K562 (cell line): Measurements from ENCODE around the gene STX11. TPM values are rescaled to one million over a fixed set of nuclear protein-coding genes. Genes with fewer than 3 reads are reported as not detected.

Source experiments
- ATAC-seq: fragments of 200-7000 bp; cut with Tn5 transposase; 3 replicates; pipeline ENCODE4 v1.9.1; 2020; ENCODE audit warnings: moderate library complexity
- BruUV-seq: library from RNA; stranded (reverse); fragments of 400-500 nt; replicated peaks from 2 replicates; lab custom pipeline; 2021; lab: Mats Ljungman, UMichigan
- CTCF ChIA-PET: fragments of 300-600 bp; formaldehyde crosslinking; extraction: SDS; loops from one replicate; lab custom pipeline; 2021; ENCODE audit warnings: low intra/inter-chr PET ratio; lab: Yijun Ruan, JAX
- POLR2A ChIA-PET: fragments of 300-600, 350-650 bp; sonication (Branson Sonifier 250); formaldehyde crosslinking; extraction: SDS; loops from one replicate; lab custom pipeline; 2021; ENCODE audit warnings: antibody characterized with exemption, inconsistent platforms; lab: Yijun Ruan, JAX
- DNase-seq, 4 experiments: peaks; one replicate each; pipeline versions ENCODE4 v3.0.0 to v3.0.0-alpha.2; 2011 to 2018; ENCODE audit warnings: low spot score in 3 of 4, mixed read lengths in 3 of 4; ENCODE audit errors: extremely low read depth in 1 of 4
- FAIRE-seq: peaks from 2 replicates; lab custom pipeline; 2011; peaks lifted over from hg19 to GRCh38; lab: Jason Lieb, UNC
- H2AFZ ChIP-seq: 2 replicates; pipeline ENCODE4 v1.6.0; 2011; ENCODE audit warnings: low read depth, low read length, control low read depth, inconsistent platforms
- H3K27ac ChIP-seq: fragments of 200-600 bp; 3 replicates; pipeline ENCODE4 v1.8.0; 2011; ENCODE audit warnings: low read depth, mild to moderate bottlenecking, control low read depth, inconsistent platforms, low read length, moderate library complexity, mixed read lengths; ENCODE audit errors: extremely low read depth
- H3K27me3 ChIP-seq, 2 experiments: fragments of 300-600 bp in 1 of 2; 2 replicates in 1 of 2; 3 replicates in 1 of 2; pipeline versions ENCODE4 v1.6.0 to v1.8.0; 2011; ENCODE audit warnings: inconsistent platforms in 2 of 2, low read length in 2 of 2, mild to moderate bottlenecking in 1 of 2, mixed read lengths in 1 of 2, moderate library complexity in 1 of 2; ENCODE audit not compliant: control insufficient read depth in 2 of 2, insufficient read depth in 2 of 2
- H3K36me3 ChIP-seq: fragments of 300-600 bp; 3 replicates; pipeline ENCODE4 v1.8.0; 2011; ENCODE audit warnings: mild to moderate bottlenecking, low read length, inconsistent platforms; ENCODE audit not compliant: control insufficient read depth, insufficient read depth
- H3K4me1 ChIP-seq, 2 experiments: fragments of 200-600 bp in 1 of 2; replicated peaks in 1 of 2; 2 replicates in 1 of 2; 3 replicates in 1 of 2; pipeline versions ENCODE4 v1.5.1 to v1.8.0; 2011; ENCODE audit warnings: inconsistent platforms in 2 of 2, low read length in 2 of 2, mild to moderate bottlenecking in 1 of 2, mixed read lengths in 1 of 2, moderate library complexity in 1 of 2; ENCODE audit not compliant: control insufficient read depth in 2 of 2, insufficient read depth in 2 of 2
- H3K4me2 ChIP-seq: 2 replicates; pipeline ENCODE4 v1.6.1; 2011; ENCODE audit warnings: low read length, control low read depth, inconsistent platforms, mixed read lengths; ENCODE audit not compliant: insufficient read depth
- H3K4me3 ChIP-seq: fragments of 200-600 bp; sonication (generic), shearing (Covaris generic); 2 replicates; pipeline ENCODE4 v1.5.1; 2016; ENCODE audit warnings: control low read depth, inconsistent platforms
- H3K79me2 ChIP-seq: fragments of 200-600 bp; 3 replicates; pipeline ENCODE4 v1.8.0; 2011; ENCODE audit warnings: low read length, inconsistent platforms; ENCODE audit not compliant: control insufficient read depth, insufficient read depth
- H3K9ac ChIP-seq, 2 experiments: 2 replicates each; pipeline versions ENCODE4 v1.6.0 to v1.6.1; 2011; ENCODE audit warnings: low read depth in 2 of 2, low read length in 2 of 2, control low read depth in 1 of 2, inconsistent platforms in 1 of 2, mild to moderate bottlenecking in 1 of 2, mixed read lengths in 1 of 2; ENCODE audit not compliant: insufficient read depth in 1 of 2
- H3K9me1 ChIP-seq: one replicate; pipeline ENCODE4 v1.6.0; 2011; ENCODE audit warnings: inconsistent platforms, mild to moderate bottlenecking, low read length, moderate library complexity; ENCODE audit not compliant: control insufficient read depth, insufficient read depth
- H3K9me3 ChIP-seq: replicated peaks from 2 replicates; pipeline ENCODE4 v1.5.1; 2011; ENCODE audit warnings: low read depth, low read length, inconsistent platforms; ENCODE audit not compliant: control insufficient read depth, insufficient read depth
- H4K20me1 ChIP-seq: replicated peaks from 2 replicates; pipeline ENCODE4 v1.6.1; 2011; ENCODE audit warnings: low read length, inconsistent platforms, mixed read lengths; ENCODE audit not compliant: control insufficient read depth, insufficient read depth
- CEBPG ChIP-seq, 3 experiments: fragments of 200-800 bp in 1 of 3; sonication (Bioruptor generic) in 1 of 3; sonication (generic) in 1 of 3; formaldehyde crosslinking in 1 of 3; IDR thresholded peaks in 2 of 3; conservative IDR thresholded peaks in 1 of 3; 2 replicates each; pipeline versions ENCODE4 v1.6.1 to v1.8.0; 2016 to 2022; ENCODE audit warnings: missing compliant biosample characterization in 2 of 3, missing genetic modification characterization in 2 of 3, mild to moderate bottlenecking in 1 of 3, missing genetic modification reagents in 1 of 3
- PHTF2 ChIP-seq: fragments of 250-450 bp; sonication (Bioruptor Pico); IDR thresholded peaks from 2 replicates; pipeline ENCODE4 v1.5.0; 2021; ENCODE audit warnings: mild to moderate bottlenecking
- ZBTB7A ChIP-seq: IDR thresholded peaks from 2 replicates; pipeline ENCODE4 v1.6.1; 2011; ENCODE audit warnings: low read depth, mild to moderate bottlenecking, low read length, moderate library complexity, borderline replicate concordance; ENCODE audit not compliant: control insufficient read depth
- ZNF512 ChIP-seq: IDR thresholded peaks from 2 replicates; pipeline ENCODE4 v1.6.1; 2016; ENCODE audit warnings: missing genetic modification characterization, missing compliant biosample characterization
- WGBS: fragments of 100-300 bp; shearing (Covaris generic); methylation state at CpG from one replicate; pipeline ENCODE4 v1.1.6; 2016; ENCODE audit warnings: low coverage, mixed read lengths; ENCODE audit not compliant: insufficient coverage; ENCODE audit errors: missing lambda C conversion rate; 5-methylcytosine and 5-hydroxymethylcytosine counted together
- in situ Hi-C: fragments of 300-500 bp; cut with MboI; formaldehyde crosslinking; loops from 4 replicates; pipeline ENCODE4 v1.15.0; 2018; ENCODE audit warnings: inconsistent platforms, mixed read lengths
- intact Hi-C: fragments of 100-400 bp; cut with micrococcal nuclease; formaldehyde crosslinking; loops from 2 replicates; pipeline ENCODE4 v1.14.2; 2022
- polyA plus RNA-seq, 8 experiments: library from polyadenylated mRNA; depleted of rRNA in 4 of 8; stranded (reverse) in 5 of 8; unstranded in 3 of 8; fragments of >200 nt; fragmentation: Nextera tagmentation in 2 of 8; fragmentation: Illumina TruSeq in 1 of 8; extraction: Ambion mirVana in 2 of 8; extraction: Trizol in 1 of 8; gene quantifications; 2 replicates each; pipeline versions ENCODE4 v1.2.1 to v1.2.3, GENCODE V29; 2011 to 2014; ENCODE audit warnings: inconsistent platforms in 1 of 8, missing spikeins in 1 of 8
- total RNA-seq, 7 experiments: library from RNA; depleted of rRNA in 6 of 7; stranded (reverse); fragments of >200 nt in 6 of 7; fragmentation: Illumina TruSeq in 2 of 7; extraction: Trizol in 2 of 7; gene quantifications; 2 replicates each; pipeline versions ENCODE4 v1.2.1 to v1.2.3, GENCODE V29; 2011 to 2021; ENCODE audit warnings: low replicate concordance in 1 of 7

The STX11 gene
- total and polyA plus RNA-seq, 9 of the 15 experiments (the other 6 are each of a cell fraction or from before 2014, with no cell fraction given), result 0.06 to 0.73 (median 0.40) TPM

- BruUV-seq, result no TSS peak
- TF ChIP-seq ZNF512 (peak; percentile 65), PHTF2 (CRISPR knock-in tag) (no peak)
- Histone ChIP-seq H4K20me1 (no peaks in the 10 kb centered on the region), H3K9ac (no peak overlapping the region), H3K4me1 (no peaks in the 10 kb centered on the region), H3K36me3 (no peaks in the 10 kb centered on the region), H2AFZ (no peak overlapping the region), H3K27me3 (no peaks in the 10 kb centered on the region), H3K4me3 (no peak overlapping the region), H3K9me1 (no peaks in the 10 kb centered on the region), H3K79me2 (no peaks in the 10 kb centered on the region), H3K4me2 (no peak overlapping the region), H3K27ac (no peak overlapping the region), H3K9me3 (no peaks in the 10 kb centered on the region)
- FAIRE-seq (no peak), ATAC-seq (no peak), DNase-seq (no peak)
- intact Hi-C loops, result no loop called here
- in situ Hi-C loops, result loop anchor here (10.0 kb wide), 1 partner anchor 382 kb away; no protein-coding TSS in a partner anchor
- CTCF ChIA-PET, result interaction anchor here (2.5 kb wide), 1 partner anchor 116 kb away, joined by 11 read pairs; no protein-coding TSS in a partner anchor
- 5% methylated on average over 2 of the region's 4 CpGs for WGBS
- POLR2A ChIA-PET, result no interaction called here
Observed at GRCh38 chr6:144103026-144103563, 47.2 kb upstream of the STX11 start.

DNA sequence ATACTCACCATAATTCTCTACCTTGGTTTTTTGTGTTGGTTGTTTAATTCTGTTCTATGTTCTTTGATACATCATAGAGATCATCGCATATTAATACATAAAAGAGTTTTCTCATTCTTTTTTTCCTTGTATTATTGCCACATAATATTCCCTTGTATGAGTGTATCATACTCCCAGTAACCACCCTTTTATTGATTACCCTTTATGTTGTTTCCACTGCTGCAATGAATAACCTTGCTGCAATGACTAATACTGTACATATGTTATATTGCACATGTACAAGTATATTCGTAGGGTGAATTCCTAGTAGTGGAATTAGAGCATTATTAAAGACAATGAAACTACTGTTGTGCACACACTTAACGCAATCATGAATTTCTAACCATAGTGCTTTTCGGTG lies 45.8 kb upstream of the STX11 start:
- CTCF ChIA-PET, result interaction anchor here (0.6 to 2.5 kb wide), 6 partner anchors 112 to 1630 kb away, joined by 3 to 13 read pairs (median 6); no protein-coding TSS in a partner anchor
- no peak for FAIRE-seq
- H2AFZ ChIP-seq, result no peak overlapping the region

More for the DNA sequence above, 45.8 kb upstream of the STX11 start:
- TF ChIP-seq ZBTB7A (no peak), CEBPG (CRISPR knock-in tag; IDR thresholded peaks at IDR 0.05) (no peak), CEBPG (tag; conservative IDR thresholded peaks at IDR 0.05 in 1 of 2, IDR thresholded peaks at IDR 0.05 in 1 of 2) (0 out of 4 replicates have a peak, but pooled peaks of 1 of the 2 experiments have one; percentile 12)
- TF ChIP-seq, all 486 proteins: peak for 1
- H3K36me3 ChIP-seq, result no peaks in the 10 kb centered on the region
- H3K4me1 ChIP-seq, result no peaks in the 10 kb centered on the region
- intact Hi-C loops, result loop anchor here (2.0 kb wide), 1 partner anchor 46 kb away; the partner anchor contains the start of gene STX11
- POLR2A ChIA-PET, result no interaction called here
- H3K79me2 ChIP-seq, result no peaks in the 10 kb centered on the region
- no peak overlapping the region for H3K4me2 ChIP-seq
- H3K9ac ChIP-seq, result no peak overlapping the region
- BruUV-seq, result no TSS peak
- 36% methylated on average over 4 of the region's 4 CpGs for WGBS
- no peaks in the 10 kb centered on the region for H3K27me3 ChIP-seq
- no peaks in the 10 kb centered on the region for H4K20me1 ChIP-seq
- no peaks in the 10 kb centered on the region for H3K9me3 ChIP-seq
- no peaks in the 10 kb centered on the region for H3K9me1 ChIP-seq
- no peak for DNase-seq
- in situ Hi-C loops, result loop anchor here (10.0 kb wide), 1 partner anchor 380 kb away; no protein-coding TSS in a partner anchor
- no peak overlapping the region for H3K4me3 ChIP-seq
- no peak overlapping the region for H3K27ac ChIP-seq
- no peak for ATAC-seq
